ENCODE data around the gene C15orf62. TPM values are rescaled to one million over a fixed set of nuclear protein-coding genes. Genes with fewer than 3 reads are reported as not detected.

C15orf62 gene
- total RNA-seq, 1 donor from 2014 or later = not detected

GRCh38 chr15:40755812-40756208, 14.0 kb upstream of the C15orf62 start:
- no peak for DNase-seq (ENCODE audit: low read depth)

- DNase-seq (ENCODE audit: low read depth) = no peak
Observed at GRCh38 chr15:40756938-40757337, 12.8 kb upstream of the C15orf62 start.

- no peak for DNase-seq (ENCODE audit: low read depth)
Observed at GRCh38 chr15:40759961-40760360, 9.8 kb upstream of the C15orf62 start.

DNA sequence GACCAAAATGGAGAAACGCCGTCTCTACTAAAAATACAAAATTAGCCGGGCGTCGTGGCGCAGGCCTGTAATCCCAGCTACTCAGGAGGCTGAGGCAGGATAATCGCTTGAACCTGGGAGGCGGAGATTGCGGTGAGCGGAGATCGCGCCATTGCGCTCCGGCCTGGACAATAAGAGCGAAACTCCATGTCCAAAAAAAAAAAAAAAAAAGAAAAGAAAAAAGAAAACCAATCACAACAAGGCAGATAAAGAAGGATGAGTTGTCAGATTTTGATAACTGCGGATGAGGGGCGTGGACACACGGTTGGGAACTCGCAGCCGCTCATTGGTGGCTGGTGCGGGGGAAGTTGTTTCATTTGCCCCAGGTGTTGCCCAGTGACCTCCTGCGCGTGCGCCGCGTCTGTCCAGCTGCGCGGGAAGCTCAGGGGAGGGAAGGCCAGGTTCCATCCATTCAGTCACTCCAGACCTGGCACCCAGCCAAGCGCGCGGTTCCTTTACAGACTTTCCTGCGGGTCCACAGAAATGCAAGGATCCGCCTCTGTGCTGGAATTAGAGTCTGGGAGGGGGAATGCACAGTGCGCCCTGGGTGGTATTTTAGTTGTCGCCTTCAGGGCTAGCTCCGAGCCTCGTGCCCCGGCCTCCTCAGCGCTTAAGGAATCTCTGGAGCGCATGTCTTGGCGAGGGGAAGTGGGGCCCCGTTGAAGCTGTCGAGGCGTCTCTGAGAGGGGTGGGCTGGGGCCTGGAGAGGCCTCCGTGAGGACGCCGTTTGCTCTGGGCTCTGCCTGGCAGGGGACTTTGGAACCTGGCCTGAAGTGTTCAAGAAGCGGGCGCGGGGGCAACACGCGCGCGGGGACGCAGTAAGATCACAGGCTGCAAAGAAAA, 6.6 kb upstream of the C15orf62 start:
- peak; percentile 45 for DNase-seq (ENCODE audit: low read depth)

DNA sequence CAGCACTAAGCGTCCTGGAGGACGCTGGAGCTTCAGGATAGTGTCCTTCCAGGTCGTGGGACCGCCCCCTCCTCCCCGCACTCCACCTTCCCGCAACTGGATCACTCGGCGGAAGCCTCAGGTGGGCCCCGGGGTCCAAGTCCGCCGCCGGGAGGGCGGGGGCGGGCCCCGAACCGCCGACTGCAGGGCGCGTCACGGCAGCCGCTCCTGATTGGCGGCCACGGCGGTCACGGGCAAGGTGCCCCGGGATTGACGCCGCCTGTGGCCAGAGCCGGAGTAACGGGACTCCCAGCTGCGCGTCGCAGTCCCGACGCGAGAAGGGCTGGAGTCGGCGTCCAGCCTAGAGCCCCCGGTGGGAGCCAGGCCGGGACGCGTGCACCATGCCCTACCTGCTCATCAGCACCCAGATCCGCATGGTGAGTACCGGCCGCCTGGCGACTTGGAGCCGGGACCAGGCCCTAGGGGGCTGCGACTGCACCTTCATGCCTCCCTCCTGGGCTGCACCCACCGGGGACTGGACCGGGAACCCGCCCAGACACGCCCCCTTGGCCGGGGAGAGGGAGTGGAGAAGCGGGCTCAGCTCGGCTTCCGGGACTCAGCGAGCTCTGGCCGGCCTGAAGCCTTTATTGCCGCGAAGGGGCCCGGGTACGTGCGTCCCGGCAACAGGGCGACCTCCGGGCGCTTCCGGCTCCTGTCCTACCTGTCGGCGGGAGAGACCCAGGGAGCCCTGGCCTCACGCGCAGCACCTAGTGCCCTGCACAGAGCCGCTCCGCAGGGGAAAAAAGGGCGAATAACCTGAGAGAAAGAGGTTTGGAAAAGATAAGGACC, 5.8 kb upstream of the C15orf62 start, which contains the start of gene GCHFR:
Gene GCHFR (plus strand): TSS at position 268 of the 828 bp plus-strand sequence. CDS start 113 bp downstream, at position 381.
- DNase-seq (ENCODE audit: low read depth) = peak; percentile 71

- DNase-seq (ENCODE audit: low read depth) = peak; percentile 11
Observed at GRCh38 chr15:40764629-40765103, 5.1 kb upstream of the C15orf62 start.

- DNase-seq (ENCODE audit: low read depth) = no peak
Observed at GRCh38 chr15:40766194-40766815, 3.5 kb upstream of the C15orf62 start.

GRCh38 chr15:40766906-40767837, 2.6 kb upstream of the C15orf62 start:
- DNase-seq (ENCODE audit: low read depth) = no peak

GRCh38 chr15:40767838-40768500, 1.8 kb upstream of the C15orf62 start:
- DNase-seq (ENCODE audit: low read depth) = no peak

DNA sequence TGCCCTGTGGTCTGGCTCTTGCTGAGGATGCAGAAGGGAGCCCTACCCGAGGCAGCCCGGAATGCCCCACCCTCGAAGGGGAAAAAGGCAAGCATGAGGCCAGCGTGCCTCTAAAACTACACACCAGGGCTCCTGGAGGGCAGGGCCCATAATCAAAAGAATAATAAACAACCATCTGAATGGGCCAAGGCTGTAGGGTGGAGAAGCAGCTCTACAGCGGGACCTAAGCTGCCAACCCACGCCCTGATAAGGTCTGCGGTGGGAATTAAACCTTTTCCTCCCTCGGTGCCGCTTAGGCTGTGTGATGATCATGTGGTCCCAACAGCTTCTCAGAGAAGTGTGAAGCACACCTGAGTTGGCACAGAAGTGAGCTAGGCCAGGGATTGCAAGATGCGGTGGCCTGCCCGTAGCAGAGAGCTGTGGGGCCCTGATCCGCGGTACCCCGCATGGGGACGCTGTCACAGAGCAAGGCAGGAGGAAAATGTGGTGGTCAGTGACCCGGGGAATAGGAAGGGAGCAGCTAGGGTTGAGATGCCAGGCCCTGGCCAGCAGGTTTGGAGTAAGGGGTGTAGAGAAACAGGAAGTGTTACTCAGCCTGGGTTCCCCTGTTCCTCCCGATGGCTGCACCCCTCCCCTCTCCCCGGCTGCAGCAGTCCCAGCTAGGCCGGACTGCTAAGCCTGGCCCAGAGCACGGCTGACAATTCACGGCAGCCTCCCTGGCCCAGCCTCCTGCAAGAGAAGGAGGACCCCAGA, 1.1 kb upstream of the C15orf62 start:
- DNase-seq (ENCODE audit: low read depth) = no peak

GRCh38 chr15:40770147-40770721, 454 bp downstream of the C15orf62 start:
- peak; percentile 89 for DNase-seq (ENCODE audit: low read depth)

DNA sequence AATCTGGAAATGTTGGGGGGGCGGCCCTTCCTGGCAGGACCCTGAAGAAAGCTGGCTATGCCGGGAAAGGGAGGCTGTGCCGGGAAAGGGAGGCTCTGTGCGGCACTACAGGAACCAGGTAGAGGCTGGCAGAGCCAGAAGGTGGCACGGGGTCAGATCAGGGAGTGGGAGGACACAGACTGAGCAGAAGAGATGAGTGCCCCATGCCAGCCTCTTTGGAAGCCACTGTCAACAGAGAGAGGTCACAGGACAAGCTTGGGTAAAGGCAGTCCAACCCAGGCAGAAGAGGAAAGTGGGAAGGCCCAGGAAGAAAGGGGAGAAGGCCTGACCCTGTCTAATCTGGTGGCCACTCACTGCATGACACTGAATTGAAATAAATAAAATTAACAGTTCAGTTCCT, 1.5 kb downstream of the C15orf62 start:
- no peak for DNase-seq (ENCODE audit: low read depth)

- DNase-seq (ENCODE audit: low read depth) = no peak
Observed at GRCh38 chr15:40772014-40772413, 2.2 kb downstream of the C15orf62 start.

GRCh38 chr15:40773496-40773895, 3.7 kb downstream of the C15orf62 start:
- DNase-seq (ENCODE audit: low read depth) = no peak

- no peak for DNase-seq (ENCODE audit: low read depth)
Observed at GRCh38 chr15:40773902-40774301, 4.1 kb downstream of the C15orf62 start.

DNA sequence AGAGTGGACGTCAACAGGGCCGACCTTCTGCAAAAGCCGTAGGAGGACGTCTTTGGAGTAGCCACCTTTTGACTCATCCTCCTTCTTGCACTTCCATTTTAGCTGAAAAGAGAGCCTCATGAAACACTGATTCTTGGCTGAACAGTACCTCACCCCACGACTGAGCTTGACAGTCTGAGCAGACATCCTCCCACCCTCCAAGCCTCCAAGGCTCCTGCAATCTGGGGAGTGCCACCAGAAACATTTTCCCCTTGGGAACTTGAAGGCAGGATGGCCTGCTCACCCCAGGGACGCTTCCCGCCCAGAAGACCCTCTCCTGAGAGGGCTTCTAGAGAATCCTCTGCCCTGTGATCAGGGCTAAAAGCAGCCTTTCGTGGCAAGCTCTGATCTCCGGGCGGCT, 5.2 kb downstream of the C15orf62 start:
- DNase-seq (ENCODE audit: low read depth) = no peak

DNA sequence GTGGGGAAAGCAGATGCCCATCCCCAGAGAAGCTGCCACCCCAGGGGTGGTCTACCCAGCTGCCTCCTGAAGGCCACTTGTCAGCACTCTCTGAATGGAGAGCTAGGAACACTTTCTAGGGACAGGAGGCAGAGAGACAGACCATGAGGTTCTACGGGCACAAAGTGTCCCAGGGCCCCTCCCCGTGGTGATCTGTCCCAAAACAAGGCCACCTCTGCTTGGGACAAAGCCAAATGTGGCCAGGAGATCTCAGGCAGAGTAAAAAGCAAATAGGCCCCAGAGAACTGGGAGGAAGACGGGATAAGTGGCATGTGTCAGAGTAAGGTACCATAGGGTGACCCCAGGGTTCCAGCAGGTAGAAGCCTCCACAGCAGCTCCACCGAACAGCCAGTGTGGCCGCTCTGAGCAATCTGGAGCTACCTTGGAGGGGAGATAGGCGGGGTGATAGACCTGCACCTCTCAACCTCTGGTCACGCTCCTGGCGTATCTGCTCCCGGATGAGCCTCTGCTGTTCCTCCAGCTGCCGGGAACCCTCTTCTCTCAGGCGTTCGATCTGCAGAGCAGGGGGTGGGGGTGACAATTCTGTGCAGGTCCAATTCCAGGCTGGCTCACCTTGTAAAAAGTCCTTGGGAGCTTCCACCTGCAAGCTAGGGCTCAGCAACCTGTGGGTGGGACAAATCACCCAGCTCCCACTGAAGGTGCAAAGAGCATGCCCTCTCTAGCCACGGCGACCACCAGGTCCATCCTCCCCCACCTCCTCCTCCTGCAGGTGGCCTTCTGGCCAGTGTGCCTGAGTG, 6.2 kb downstream of the C15orf62 start:
- no peak for DNase-seq (ENCODE audit: low read depth)

Data from myocyte (in vitro differentiated cells).